Upper lobe of left lung (tissue), 6 donors: ENCODE data around the gene ZNF648. TPM values are rescaled to one million over a fixed set of nuclear protein-coding genes. Genes with fewer than 3 reads are reported as not detected.

Source experiments
- ATAC-seq, 2 donors: fragments of 200-7000 bp; cut with Tn5 transposase; one replicate each; pipeline ENCODE4 v1.9.1; 2022; ENCODE audit warnings: mild to moderate bottlenecking in 2 of 2, moderate library complexity in 2 of 2; ENCODE audit not compliant: low FRiP score in 2 of 2
- DNase-seq, 2 donors: peaks; one replicate each; pipeline ENCODE4 v3.0.0-alpha.2; 2019 to 2020
- H3K27ac ChIP-seq, 4 donors: fragments of 200-600 bp; sonication (generic); one replicate each; pipeline ENCODE4 v1.5.1; 2016 to 2019
- H3K27me3 ChIP-seq, 4 donors: fragments of 200-600 bp; sonication (generic); one replicate each; pipeline ENCODE4 v1.5.1; 2017 to 2019
- H3K36me3 ChIP-seq, 4 donors: fragments of 200-600 bp; sonication (generic); one replicate each; pipeline ENCODE4 v1.5.1; 2016 to 2019
- H3K4me1 ChIP-seq, 4 donors: fragments of 200-600 bp; sonication (generic); one replicate each; pipeline ENCODE4 v1.5.1; 2018 to 2019
- H3K4me3 ChIP-seq, 4 donors: fragments of 200-600 bp; sonication (generic); one replicate each; pipeline ENCODE4 v1.5.1; 2017 to 2019; ENCODE audit warnings: mild to moderate bottlenecking in 2 of 4, moderate library complexity in 1 of 4
- H3K9me3 ChIP-seq, 4 donors: fragments of 200-600 bp; sonication (generic); one replicate each; pipeline ENCODE4 v1.5.1; 2018 to 2019
- CTCF ChIP-seq, 6 experiments: fragments of 450-650 bp in 4 of 6; fragments of 200-600 bp in 2 of 6; sonication (generic) in 2 of 6; IDR thresholded peaks; one replicate each; pipeline ENCODE4 v1.5.1; 2016 to 2019; ENCODE audit warnings: antibody characterized with exemption in 6 of 6
- EP300 ChIP-seq, 4 donors: sonication (generic); formaldehyde crosslinking; IDR thresholded peaks; one replicate each; pipeline ENCODE4 v1.5.1; 2017; ENCODE audit warnings: antibody characterized with exemption in 4 of 4, control low read depth in 2 of 4
- POLR2A ChIP-seq, 4 donors: fragments of 450-650 bp; IDR thresholded peaks; one replicate each; pipeline ENCODE4 v1.5.1; 2016 to 2017; ENCODE audit warnings: antibody characterized with exemption in 4 of 4, mild to moderate bottlenecking in 2 of 4
- POLR2AphosphoS5 ChIP-seq, 2 donors: sonication (generic); formaldehyde crosslinking; IDR thresholded peaks; one replicate each; pipeline ENCODE4 v1.5.1; 2017; ENCODE audit warnings: antibody characterized with exemption in 2 of 2
- WGBS, 2 donors: methylation state at CpG; one replicate each; pipeline ENCODE4 v1.1.5; 2017 to 2018; 5-methylcytosine and 5-hydroxymethylcytosine counted together
- total RNA-seq, 6 donors: library from RNA; depleted of rRNA in 4 of 6; stranded (reverse); fragments of >200 nt in 4 of 6; gene quantifications; one replicate each; pipeline versions ENCODE4 v1.1.0 to v1.2.1, GENCODE V29; 2016 to 2021
- donor health status: DM: no; HTN: no; CAD: no; lungs with moderate emphysema.
- donor health status: DM: no; HTN: yes; CAD: no; lungs with severe emphysema.

The ZNF648 gene
- total RNA-seq, 6 donors from 2014 or later, result 0.15 to 1.0 (median 0.36) TPM; not detected in 2

DNA sequence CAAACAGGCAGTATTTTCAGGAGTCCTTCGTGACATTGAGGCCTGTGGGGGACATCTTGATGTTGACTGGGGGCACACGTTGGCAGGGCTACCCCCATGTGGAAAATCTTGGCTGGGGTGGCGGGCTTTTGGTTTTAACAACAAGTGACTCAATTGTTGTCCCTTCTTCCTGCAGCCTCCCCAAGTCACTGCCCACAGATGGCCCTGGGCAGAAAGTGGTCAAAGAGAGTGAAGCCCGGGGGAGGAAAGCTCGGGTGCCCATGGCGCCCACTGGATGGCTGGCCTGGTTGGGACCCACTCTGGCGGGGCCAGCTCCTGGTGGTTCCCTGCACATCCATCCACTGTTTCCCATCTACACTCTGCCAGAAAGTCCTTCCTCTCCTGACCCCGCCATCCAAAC lies 24.6 kb upstream of the ZNF648 start:
- H3K27ac ChIP-seq, result no peak overlapping the region
- DNase-seq, result peak in 1 of 2 donors; percentile 30
- H3K36me3 ChIP-seq, result no peaks in the 10 kb centered on the region
- no peak for ATAC-seq
- 92 to 94% methylated on average over 6 to 8 of the region's 8 CpGs for WGBS, 2 donors
- no peaks in the 10 kb centered on the region for H3K9me3 ChIP-seq
- TF ChIP-seq POLR2A (IDR thresholded peaks at IDR 0.05) (no peak), CTCF (IDR thresholded peaks at IDR 0.05) (no peak), POLR2AphosphoS5 (IDR thresholded peaks at IDR 0.05) (no peak), EP300 (IDR thresholded peaks at IDR 0.05) (no peak)
- H3K4me1 ChIP-seq, result peaks cover 10 to 30% (median 19%) of the 10 kb centered on the region in 4 donors
- H3K4me3 ChIP-seq, result no peak overlapping the region
- H3K27me3 ChIP-seq, result no peaks in the 10 kb centered on the region

GRCh38 chr1:182085726-182086125 lies 24.2 kb upstream of the ZNF648 start:
- WGBS, 2 donors, result 83 to 97% methylated on average over 5 to 6 of the region's 6 CpGs
- Histone ChIP-seq H3K9me3 (no peaks in the 10 kb centered on the region), H3K27ac (no peak overlapping the region), H3K36me3 (no peaks in the 10 kb centered on the region), H3K27me3 (no peaks in the 10 kb centered on the region), H3K4me3 (no peak overlapping the region), H3K4me1 (peaks cover 10 to 30% (median 19%) of the 10 kb centered on the region in 4 donors)
- ATAC-seq (no peak), DNase-seq (no peak)
- no peak for TF ChIP-seq CTCF (IDR thresholded peaks at IDR 0.05)
- no peak for TF ChIP-seq POLR2AphosphoS5 (IDR thresholded peaks at IDR 0.05)
- TF ChIP-seq EP300 (IDR thresholded peaks at IDR 0.05), result no peak
- TF ChIP-seq POLR2A (IDR thresholded peaks at IDR 0.05), result no peak

- H3K36me3 ChIP-seq, result no peaks in the 10 kb centered on the region
- H3K4me3 ChIP-seq, result no peak overlapping the region
- peaks cover 10 to 30% (median 19%) of the 10 kb centered on the region in 4 donors for H3K4me1 ChIP-seq
- peak overlapping the region in 2 of 4 donors; percentile 64 to 67 for H3K27ac ChIP-seq
- H3K9me3 ChIP-seq, result no peaks in the 10 kb centered on the region
- 11 to 23% methylated on average over 5 to 8 of the region's 8 CpGs for WGBS, 2 donors
- peak; percentile 91 to 95 for ATAC-seq
- DNase-seq, result peak in 1 of 2 donors; percentile 91
- TF ChIP-seq EP300 (IDR thresholded peaks at IDR 0.05), result no peak
- no peak for TF ChIP-seq POLR2A (IDR thresholded peaks at IDR 0.05)
- peak in 1 of 2 donors; percentile 13 for TF ChIP-seq POLR2AphosphoS5 (IDR thresholded peaks at IDR 0.05)
- peak; percentile 88 to 96 (median 94) for TF ChIP-seq CTCF (IDR thresholded peaks at IDR 0.05)
- no peaks in the 10 kb centered on the region for H3K27me3 ChIP-seq
These were observed 23.2 kb upstream of the ZNF648 start for GRCh38 chr1:182084487-182085316.

- Histone ChIP-seq H3K9me3 (no peaks in the 10 kb centered on the region), H3K4me1 (peaks cover 10 to 30% (median 19%) of the 10 kb centered on the region in 4 donors), H3K4me3 (no peak overlapping the region), H3K27ac (peak overlapping the region in 2 of 4 donors; percentile 66 to 67), H3K36me3 (no peaks in the 10 kb centered on the region), H3K27me3 (no peaks in the 10 kb centered on the region)
- WGBS, 2 donors, result 48 to 60% methylated on average over 2 to 3 of the region's 3 CpGs
- DNase-seq, result peak in 1 of 2 donors; percentile 50
- TF ChIP-seq POLR2AphosphoS5 (IDR thresholded peaks at IDR 0.05) (no peak), POLR2A (IDR thresholded peaks at IDR 0.05) (no peak), EP300 (IDR thresholded peaks at IDR 0.05) (peak in 1 of 4 donors; percentile 73), CTCF (IDR thresholded peaks at IDR 0.05) (no peak)
- ATAC-seq, result peak in 1 of 2 donors; percentile 36
These were observed 22.5 kb upstream of the ZNF648 start for GRCh38 chr1:182083851-182084486.
